A549 (cell line): ENCODE results near the gene CYB561D1. TPM values are rescaled to one million over a fixed set of nuclear protein-coding genes. Genes with fewer than 3 reads are reported as not detected.

Experiments
- ATAC-seq, 2 experiments: fragments of 200-7000 bp in 1 of 2; fragments of >200 bp in 1 of 2; cut with Nextera tagmentation in 1 of 2; cut with Tn5 transposase in 1 of 2; 3 replicates each; pipeline versions ENCODE4 v1.8.0 to v1.9.1; 2018 to 2020; ENCODE audit warnings: mild to moderate bottlenecking in 1 of 2, moderate library complexity in 1 of 2
- CTCF ChIA-PET: fragments of 300-600 bp; sonication (Branson Sonifier 250); formaldehyde crosslinking; extraction: SDS; loops from one replicate; lab custom pipeline; 2021; ENCODE audit warnings: antibody characterized with exemption, inconsistent platforms; lab: Yijun Ruan, JAX
- POLR2A ChIA-PET: fragments of 350-600 bp; formaldehyde crosslinking; extraction: SDS; loops from one replicate; lab custom pipeline; 2021; ENCODE audit warnings: antibody characterized with exemption, inconsistent platforms; lab: Yijun Ruan, JAX
- DNase-seq, 2 experiments: peaks; one replicate each; pipeline versions ENCODE4 v3.0.0 to v3.0.0-alpha.2; 2011 to 2016; ENCODE audit warnings: low read depth in 1 of 2, low spot score in 1 of 2
- FAIRE-seq: peaks from 2 replicates; lab custom pipeline; 2011; peaks lifted over from hg19 to GRCh38; lab: Jason Lieb, UNC
- H3K27ac ChIP-seq, 2 experiments: fragments of >200 bp; sonication (Bioruptor Twin); formaldehyde crosslinking; 3 replicates each; pipeline ENCODE4 v1.5.1; 2016 to 2017
- H3K4me1 ChIP-seq: fragments of >200 bp; sonication (Bioruptor Twin); formaldehyde crosslinking; 3 replicates; pipeline ENCODE4 v1.6.1; 2016
- H3K4me2 ChIP-seq: fragments of >200 bp; sonication (Bioruptor Twin); formaldehyde crosslinking; 3 replicates; pipeline ENCODE4 v1.6.1; 2016
- H3K4me3 ChIP-seq: fragments of >200 bp; sonication (Bioruptor Twin); formaldehyde crosslinking; 3 replicates; pipeline ENCODE4 v1.5.1; 2016
- H3K9me3 ChIP-seq: fragments of >200 bp; sonication (Bioruptor Twin); formaldehyde crosslinking; 3 replicates; pipeline ENCODE4 v1.6.1; 2016
- BHLHE40 ChIP-seq: IDR thresholded peaks from 2 replicates; pipeline ENCODE4 v1.6.1; 2012; ENCODE audit warnings: low read depth, low read length, inconsistent platforms
- CBX2 ChIP-seq: fragments of 200-600 bp; sonication (generic); IDR thresholded peaks from 2 replicates; pipeline ENCODE4 v1.6.1; 2016; ENCODE audit warnings: low read depth, mild to moderate bottlenecking, borderline replicate concordance
- CEBPB ChIP-seq, 2 experiments: fragments of >200 bp in 1 of 2; sonication (Bioruptor Twin) in 1 of 2; formaldehyde crosslinking in 1 of 2; IDR thresholded peaks; 2 replicates each; pipeline ENCODE4 v1.6.1; 2012 to 2016
- CTCF ChIP-seq: fragments of >200 bp; sonication (Bioruptor Twin); formaldehyde crosslinking; IDR thresholded peaks from 3 replicates; pipeline ENCODE4 v1.5.1; 2016
- E2F6 ChIP-seq: IDR thresholded peaks from 2 replicates; pipeline ENCODE4 v1.6.1; 2012; ENCODE audit warnings: low read depth, borderline replicate concordance
- EP300 ChIP-seq, 2 experiments: fragments of >200 bp; sonication (Bioruptor Twin); formaldehyde crosslinking; IDR thresholded peaks; 2 replicates in 1 of 2; 3 replicates in 1 of 2; pipeline ENCODE4 v1.6.1; 2016 to 2017
- FOSL2 ChIP-seq, 2 experiments: fragments of 450-650 bp in 1 of 2; fragments of >200 bp in 1 of 2; sonication (Bioruptor Twin) in 1 of 2; formaldehyde crosslinking; IDR thresholded peaks; 2 replicates each; pipeline versions ENCODE4 v1.5.0 to v1.6.1; 2016 to 2020; ENCODE audit warnings: mild to moderate bottlenecking in 1 of 2, moderate library complexity in 1 of 2
- HEYL ChIP-seq: fragments of 250-450 bp; sonication (Bioruptor Pico); IDR thresholded peaks from 2 replicates; pipeline ENCODE4 v1.8.0; 2021; ENCODE audit warnings: mild to moderate bottlenecking, moderate library complexity
- JUN ChIP-seq, 2 experiments: fragments of >200 bp; sonication (Bioruptor Twin); formaldehyde crosslinking; IDR thresholded peaks; 2 replicates in 1 of 2; 3 replicates in 1 of 2; pipeline ENCODE4 v1.6.1; 2016 to 2017
- KDM1A ChIP-seq: fragments of 200-600 bp; sonication (generic); IDR thresholded peaks from 2 replicates; pipeline ENCODE4 v1.6.1; 2016; ENCODE audit warnings: low read depth, mild to moderate bottlenecking
- MAX ChIP-seq: IDR thresholded peaks from 2 replicates; pipeline ENCODE4 v1.6.1; 2012
- MYC ChIP-seq: IDR thresholded peaks from 2 replicates; pipeline ENCODE4 v1.6.1; 2012; ENCODE audit warnings: mild to moderate bottlenecking, inconsistent platforms, low read length, improper control_type of control experiment, borderline replicate concordance
- NFE2L2 ChIP-seq: fragments of 150-350 bp; conservative IDR thresholded peaks from 2 replicates; pipeline ENCODE4 v1.6.1; 2014; ENCODE audit warnings: low read length
- NR3C1 ChIP-seq: fragments of >200 bp; sonication (Bioruptor Twin); formaldehyde crosslinking; IDR thresholded peaks from 3 replicates; pipeline ENCODE4 v1.6.1; 2017
- PHF8 ChIP-seq: fragments of 200-600 bp; sonication (generic); IDR thresholded peaks from 2 replicates; pipeline ENCODE4 v1.6.1; 2016; ENCODE audit warnings: low read depth, mild to moderate bottlenecking, antibody characterized with exemption, moderate library complexity, borderline replicate concordance
- RAD21 ChIP-seq, 2 experiments: fragments of >200 bp in 1 of 2; sonication (Bioruptor Twin) in 1 of 2; formaldehyde crosslinking in 1 of 2; IDR thresholded peaks in 1 of 2; conservative IDR thresholded peaks in 1 of 2; 2 replicates in 1 of 2; 3 replicates in 1 of 2; pipeline ENCODE4 v1.6.1; 2012 to 2018; ENCODE audit warnings: inconsistent platforms in 1 of 2
- RCOR1 ChIP-seq: fragments of 150-350 bp; IDR thresholded peaks from 2 replicates; pipeline ENCODE4 v1.6.1; 2014; ENCODE audit warnings: antibody characterized with exemption, low read length, low read depth
- RFX5 ChIP-seq: fragments of 450-650 bp; IDR thresholded peaks from 2 replicates; pipeline ENCODE4 v1.7.1; 2014; ENCODE audit warnings: antibody characterized with exemption, mild to moderate bottlenecking, moderate library complexity
- RNF2 ChIP-seq: fragments of 200-600 bp; sonication (generic); IDR thresholded peaks from 2 replicates; pipeline ENCODE4 v1.6.1; 2016; ENCODE audit warnings: low read depth, mild to moderate bottlenecking, antibody characterized with exemption, moderate library complexity, borderline replicate concordance
- SREBF2 ChIP-seq: fragments of 450-650 bp; IDR thresholded peaks from 2 replicates; pipeline ENCODE4 v1.6.1; 2014; ENCODE audit warnings: mild to moderate bottlenecking, moderate library complexity
- ZC3H11A ChIP-seq: fragments of 450-650 bp; IDR thresholded peaks from 2 replicates; pipeline ENCODE4 v1.6.1; 2014; ENCODE audit warnings: antibody characterized with exemption, mild to moderate bottlenecking
- ZNF302 ChIP-seq: fragments of 250-450 bp; sonication (Bioruptor Pico); IDR thresholded peaks from 2 replicates; pipeline ENCODE4 v1.9.0; 2021; ENCODE audit warnings: inconsistent platforms, mild to moderate bottlenecking, moderate library complexity
- WGBS: methylation state at CpG from one replicate; pipeline ENCODE4 v1.1.6; 2017; ENCODE audit errors: missing lambda C conversion rate; 5-methylcytosine and 5-hydroxymethylcytosine counted together
- polyA plus RNA-seq, 4 experiments: library from polyadenylated mRNA; depleted of rRNA in 3 of 4; stranded (reverse); fragments of >200 nt; fragmentation: RNase III in 1 of 4; extraction: RNeasy Plus Mini Kit Qiagen cat#74134 plus additional on column Dnase treatment in 1 of 4; gene quantifications; 2 replicates in 3 of 4; 3 replicates in 1 of 4; pipeline ENCODE4 v1.2.3, GENCODE V29; 2011 to 2017

Gene CYB561D1
- polyA plus RNA-seq, 2 of the 4 experiments (the other 2 are of a cell fraction): 4.0 to 5.2 TPM

GRCh38 chr1:109508873-109509175 lies 14.9 kb downstream of the CYB561D1 start:
- Histone ChIP-seq H3K4me2 (peak overlapping the region; percentile 99), H3K4me1 (peaks cover 4% of the 10 kb centered on the region; the same call in 1 of the 3 replicates), H3K9me3 (no peaks in the 10 kb centered on the region), H3K4me3 (peak overlapping the region; percentile 63; the same call in 2 of the 3 replicates), H3K27ac (peak overlapping the region in 1 of 2 experiments; percentile 93; a peak in 1 of 6 replicates)
- FAIRE-seq (no peak), ATAC-seq (no peak; a peak in 1 of 6 replicates), DNase-seq (no peak)
- ChIA-PET CTCF (interaction anchor here (0.7 to 16.9 kb wide), 5 partner anchors 9 to 245 kb away, joined by 4 to 232 read pairs (median 22); partner anchors contain the start of gene CYB561D1), POLR2A (no interaction called here)
- 81% methylated on average over 7 of the region's 7 CpGs for WGBS
- TF ChIP-seq RAD21 (conservative IDR thresholded peaks at IDR 0.05 in 1 of 2, IDR thresholded peaks at IDR 0.05 in 1 of 2) (no peak), RCOR1 (no peak), HEYL (no peak), BHLHE40 (no peak), FOSL2 (IDR thresholded peaks at IDR 0.05) (no peak), FOSL2 (CRISPR knock-in tag; IDR thresholded peaks at IDR 0.05) (no peak), SREBF2 (no peak), NR3C1 (no peak), RNF2 (no peak), CTCF (no peak), JUN (IDR thresholded peaks at IDR 0.05) (no peak), RFX5 (no peak), EP300 (IDR thresholded peaks at IDR 0.05) (no peak), MYC (no peak), ZNF302 (CRISPR knock-in tag) (no peak), NFE2L2 (no peak), KDM1A (no peak), ZC3H11A (no peak), PHF8 (no peak), CBX2 (no peak)

GRCh38 chr1:109509176-109510134 lies 15.6 kb downstream of the CYB561D1 start, which contains the start of gene AMIGO1:
Gene AMIGO1 (minus strand): TSS chr1:109509727. CDS start chr1:109508912, 815 bp downstream.
- WGBS: 0% methylated on average over 14 of the region's 100 CpGs
- POLR2A ChIA-PET: interaction anchor here (0.7 kb wide), 1 partner anchor 20 kb away, joined by 3 read pairs; no protein-coding TSS in a partner anchor

More at GRCh38 chr1:109509176-109510134, 15.6 kb downstream of the CYB561D1 start, which contains the start of gene AMIGO1:
- peak; percentile 50; the same call in 1 of the 2 replicates for TF ChIP-seq E2F6
- TF ChIP-seq CEBPB (IDR thresholded peaks at IDR 0.05): no peak
- peak; percentile 74 for TF ChIP-seq MAX
- DNase-seq (peak; percentile 9 to 35), FAIRE-seq (no peak), ATAC-seq (peak; percentile 67)
- Histone ChIP-seq H3K4me2 (peak within 1 kb of the TSS; percentile 99), H3K9me3 (no peaks in the 10 kb centered on the region), H3K4me3 (peak within 1 kb of the TSS; percentile 63), H3K4me1 (peaks cover 4% of the 10 kb centered on the region; the same call in 1 of the 3 replicates), H3K27ac (peak within 1 kb of the TSS; percentile 68 to 93)
- CTCF ChIA-PET: interaction anchor here (0.6 to 16.9 kb wide), 5 partner anchors 10 to 58 kb away, joined by 3 to 232 read pairs (median 22); partner anchors contain the start of gene CYB561D1
